ENCODE measurements around the gene INHBC.

DNA sequence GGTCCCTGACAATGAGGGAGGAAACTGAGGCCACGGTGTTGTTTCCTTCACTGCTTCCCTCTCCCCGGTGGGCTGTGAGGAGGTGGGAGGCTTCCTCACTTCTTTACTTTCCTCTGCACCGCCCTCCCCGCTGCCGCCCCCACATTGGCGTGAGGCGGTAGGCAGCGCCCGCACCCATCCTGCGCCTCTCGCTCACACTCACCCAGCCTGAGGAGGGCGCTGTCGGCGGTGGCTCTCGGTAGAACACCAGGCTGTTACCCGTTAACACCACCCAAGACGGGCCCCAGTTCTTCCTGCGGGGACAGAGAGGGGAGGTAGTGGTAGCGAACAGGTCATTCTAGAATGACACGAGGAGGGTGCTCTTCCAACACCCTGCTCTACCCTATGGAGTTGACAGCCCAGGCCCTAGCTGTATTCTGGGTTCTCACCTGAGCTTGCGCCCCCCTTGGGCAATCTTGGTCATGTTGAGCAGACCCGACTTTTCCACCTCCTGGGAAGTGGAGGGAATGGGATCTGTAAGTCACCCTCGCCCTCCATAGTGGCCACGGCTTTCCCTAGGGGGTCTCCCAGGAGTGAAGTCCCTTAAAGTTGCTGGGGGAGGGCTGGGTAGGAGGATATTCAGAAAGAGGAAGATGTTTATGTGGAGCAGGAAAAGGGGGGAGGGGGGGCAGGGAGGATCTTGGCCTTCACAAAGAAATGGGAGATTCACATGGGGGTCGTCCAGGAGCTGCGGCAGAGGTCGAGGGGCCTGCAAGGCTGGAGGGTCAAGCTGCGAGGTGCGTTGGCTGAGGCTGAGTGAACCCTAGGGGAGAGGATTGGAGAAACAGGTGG, 41.8 kb downstream of the INHBC start:
- TF ChIP-seq, protein P1, sequence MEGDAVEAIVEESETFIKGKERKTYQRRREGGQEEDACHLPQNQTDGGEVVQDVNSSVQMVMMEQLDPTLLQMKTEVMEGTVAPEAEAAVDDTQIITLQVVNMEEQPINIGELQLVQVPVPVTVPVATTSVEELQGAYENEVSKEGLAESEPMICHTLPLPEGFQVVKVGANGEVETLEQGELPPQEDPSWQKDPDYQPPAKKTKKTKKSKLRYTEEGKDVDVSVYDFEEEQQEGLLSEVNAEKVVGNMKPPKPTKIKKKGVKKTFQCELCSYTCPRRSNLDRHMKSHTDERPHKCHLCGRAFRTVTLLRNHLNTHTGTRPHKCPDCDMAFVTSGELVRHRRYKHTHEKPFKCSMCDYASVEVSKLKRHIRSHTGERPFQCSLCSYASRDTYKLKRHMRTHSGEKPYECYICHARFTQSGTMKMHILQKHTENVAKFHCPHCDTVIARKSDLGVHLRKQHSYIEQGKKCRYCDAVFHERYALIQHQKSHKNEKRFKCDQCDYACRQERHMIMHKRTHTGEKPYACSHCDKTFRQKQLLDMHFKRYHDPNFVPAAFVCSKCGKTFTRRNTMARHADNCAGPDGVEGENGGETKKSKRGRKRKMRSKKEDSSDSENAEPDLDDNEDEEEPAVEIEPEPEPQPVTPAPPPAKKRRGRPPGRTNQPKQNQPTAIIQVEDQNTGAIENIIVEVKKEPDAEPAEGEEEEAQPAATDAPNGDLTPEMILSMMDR (IDR thresholded peaks at IDR 0.05), result no peak
- TF ChIP-seq EP300 (IDR thresholded peaks at IDR 0.05) (no peak), POLR2AphosphoS5 (IDR thresholded peaks at IDR 0.05) (no peak)
